ENCODE data around the gene ITIH5.

- no peak for TF ChIP-seq TAF1 (IDR thresholded peaks at IDR 0.05; ENCODE audit: low read depth, low read length)
- TF ChIP-seq POLR2A (IDR thresholded peaks at IDR 0.05; ENCODE audit: low read depth, low read length) = no peak
These were observed 105.4 kb downstream of the ITIH5 start for GRCh38 chr10:7561216-7561893.

Data from GM12891 (cell line).